NB4 (cell line): ENCODE measurements around the gene BFSP2.

Experiments
- MYC ChIP-seq: IDR thresholded peaks from 2 replicates; pipeline ENCODE4 v1.6.1; 2011; ENCODE audit warnings: low read depth, low read length
- POLR2A ChIP-seq: IDR thresholded peaks from 2 replicates; pipeline ENCODE4 v1.6.1; 2011; ENCODE audit warnings: mild to moderate bottlenecking; ENCODE audit not compliant: insufficient read length; ENCODE audit errors: extremely low read depth
- TF ChIP-seq, protein P1 (sequence below): IDR thresholded peaks from one replicate; pipeline ENCODE4 v1.5.1; 2012; ENCODE audit warnings: low read depth, low read length
- TF ChIP-seq, protein P2 (sequence below): IDR thresholded peaks from 2 replicates; pipeline ENCODE4 v1.6.1; 2011; ENCODE audit warnings: low read depth, low read length

- TF ChIP-seq, protein P1, sequence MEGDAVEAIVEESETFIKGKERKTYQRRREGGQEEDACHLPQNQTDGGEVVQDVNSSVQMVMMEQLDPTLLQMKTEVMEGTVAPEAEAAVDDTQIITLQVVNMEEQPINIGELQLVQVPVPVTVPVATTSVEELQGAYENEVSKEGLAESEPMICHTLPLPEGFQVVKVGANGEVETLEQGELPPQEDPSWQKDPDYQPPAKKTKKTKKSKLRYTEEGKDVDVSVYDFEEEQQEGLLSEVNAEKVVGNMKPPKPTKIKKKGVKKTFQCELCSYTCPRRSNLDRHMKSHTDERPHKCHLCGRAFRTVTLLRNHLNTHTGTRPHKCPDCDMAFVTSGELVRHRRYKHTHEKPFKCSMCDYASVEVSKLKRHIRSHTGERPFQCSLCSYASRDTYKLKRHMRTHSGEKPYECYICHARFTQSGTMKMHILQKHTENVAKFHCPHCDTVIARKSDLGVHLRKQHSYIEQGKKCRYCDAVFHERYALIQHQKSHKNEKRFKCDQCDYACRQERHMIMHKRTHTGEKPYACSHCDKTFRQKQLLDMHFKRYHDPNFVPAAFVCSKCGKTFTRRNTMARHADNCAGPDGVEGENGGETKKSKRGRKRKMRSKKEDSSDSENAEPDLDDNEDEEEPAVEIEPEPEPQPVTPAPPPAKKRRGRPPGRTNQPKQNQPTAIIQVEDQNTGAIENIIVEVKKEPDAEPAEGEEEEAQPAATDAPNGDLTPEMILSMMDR: peak; percentile 42
- TF ChIP-seq POLR2A: no peak
- no peak; the same call in 1 of the 2 replicates for TF ChIP-seq MYC
- TF ChIP-seq, protein P2, sequence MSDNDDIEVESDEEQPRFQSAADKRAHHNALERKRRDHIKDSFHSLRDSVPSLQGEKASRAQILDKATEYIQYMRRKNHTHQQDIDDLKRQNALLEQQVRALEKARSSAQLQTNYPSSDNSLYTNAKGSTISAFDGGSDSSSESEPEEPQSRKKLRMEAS: no peak
Observed at GRCh38 chr3:133377396-133377795, 22.5 kb upstream of the BFSP2 start.
